C4-2B (cell line): Measurements from ENCODE around the gene MON1A.

Source experiments
- H3K27ac ChIP-seq: fragments of 450-650 bp; 2 replicates; pipeline ENCODE4 v1.5.1; 2017
- ZFX ChIP-seq: fragments of 450-650 bp; IDR thresholded peaks from 2 replicates; pipeline ENCODE4 v1.6.1; 2017
- TF ChIP-seq, protein P1 (sequence below): fragments of 450-650 bp; conservative IDR thresholded peaks from 2 replicates; pipeline ENCODE4 v1.5.1; 2017; ENCODE audit warnings: mild to moderate bottlenecking

MON1A gene

DNA sequence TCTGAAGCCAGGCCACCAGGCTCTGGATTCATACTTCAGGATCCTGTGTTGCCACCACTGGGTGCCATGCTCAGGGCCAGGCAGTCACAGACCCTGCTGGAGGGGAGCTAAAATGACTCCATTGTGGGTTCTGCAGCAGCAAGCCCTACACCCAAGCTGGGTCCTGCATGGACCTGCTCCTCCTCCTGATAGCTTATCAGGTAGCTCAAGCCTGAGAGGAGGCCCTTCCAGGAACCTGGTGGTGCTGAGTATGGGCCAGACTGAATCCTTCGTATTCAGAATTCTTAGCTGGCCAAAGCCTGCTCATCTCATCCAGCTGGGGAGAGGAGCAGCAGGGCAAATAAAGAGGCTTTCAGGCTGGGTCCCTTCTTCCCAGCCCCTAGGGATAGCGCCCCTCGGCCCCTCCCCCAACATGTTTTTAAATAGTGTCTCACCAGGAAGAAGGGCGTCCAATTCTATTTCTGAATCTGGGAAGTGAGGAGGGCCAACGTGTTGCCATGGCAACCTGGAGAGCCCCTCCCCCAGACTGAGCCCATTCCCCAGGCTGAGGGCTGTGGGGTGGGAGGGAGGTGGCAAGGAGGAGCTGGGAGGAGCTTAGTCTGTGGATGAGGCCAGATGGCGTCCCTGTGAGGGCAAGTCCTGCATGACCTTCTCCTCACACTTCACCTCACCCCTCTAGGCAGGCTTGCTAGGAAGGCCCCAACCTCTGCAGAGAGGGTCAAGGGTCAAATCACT, 48.9 kb downstream of the MON1A start:
- no peak overlapping the region for H3K27ac ChIP-seq
- TF ChIP-seq ZFX: no peak
- TF ChIP-seq, protein P1, sequence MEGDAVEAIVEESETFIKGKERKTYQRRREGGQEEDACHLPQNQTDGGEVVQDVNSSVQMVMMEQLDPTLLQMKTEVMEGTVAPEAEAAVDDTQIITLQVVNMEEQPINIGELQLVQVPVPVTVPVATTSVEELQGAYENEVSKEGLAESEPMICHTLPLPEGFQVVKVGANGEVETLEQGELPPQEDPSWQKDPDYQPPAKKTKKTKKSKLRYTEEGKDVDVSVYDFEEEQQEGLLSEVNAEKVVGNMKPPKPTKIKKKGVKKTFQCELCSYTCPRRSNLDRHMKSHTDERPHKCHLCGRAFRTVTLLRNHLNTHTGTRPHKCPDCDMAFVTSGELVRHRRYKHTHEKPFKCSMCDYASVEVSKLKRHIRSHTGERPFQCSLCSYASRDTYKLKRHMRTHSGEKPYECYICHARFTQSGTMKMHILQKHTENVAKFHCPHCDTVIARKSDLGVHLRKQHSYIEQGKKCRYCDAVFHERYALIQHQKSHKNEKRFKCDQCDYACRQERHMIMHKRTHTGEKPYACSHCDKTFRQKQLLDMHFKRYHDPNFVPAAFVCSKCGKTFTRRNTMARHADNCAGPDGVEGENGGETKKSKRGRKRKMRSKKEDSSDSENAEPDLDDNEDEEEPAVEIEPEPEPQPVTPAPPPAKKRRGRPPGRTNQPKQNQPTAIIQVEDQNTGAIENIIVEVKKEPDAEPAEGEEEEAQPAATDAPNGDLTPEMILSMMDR: no peak

DNA sequence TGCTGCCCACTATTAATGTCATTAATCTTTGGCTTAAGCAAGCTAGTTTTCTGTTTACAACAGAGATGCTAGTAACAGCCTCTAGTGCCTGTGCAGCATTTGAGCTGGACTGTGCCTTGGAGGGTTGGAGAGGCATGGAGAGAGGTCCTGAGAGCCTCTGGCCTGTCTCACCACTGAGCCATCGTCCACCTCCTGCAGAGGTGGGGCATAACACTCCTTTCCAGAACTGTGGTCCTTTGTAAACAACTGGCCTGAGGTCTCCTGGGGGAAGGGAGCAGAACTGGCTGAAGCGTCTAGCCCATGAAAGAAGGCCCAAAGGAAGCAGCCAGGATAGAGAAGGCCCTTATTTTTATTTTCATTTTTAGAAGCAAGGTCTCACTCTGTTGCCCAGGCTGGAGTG, 49.9 kb downstream of the MON1A start:
- TF ChIP-seq, protein P1: no peak
- no peak for TF ChIP-seq ZFX
- H3K27ac ChIP-seq: no peak overlapping the region

DNA sequence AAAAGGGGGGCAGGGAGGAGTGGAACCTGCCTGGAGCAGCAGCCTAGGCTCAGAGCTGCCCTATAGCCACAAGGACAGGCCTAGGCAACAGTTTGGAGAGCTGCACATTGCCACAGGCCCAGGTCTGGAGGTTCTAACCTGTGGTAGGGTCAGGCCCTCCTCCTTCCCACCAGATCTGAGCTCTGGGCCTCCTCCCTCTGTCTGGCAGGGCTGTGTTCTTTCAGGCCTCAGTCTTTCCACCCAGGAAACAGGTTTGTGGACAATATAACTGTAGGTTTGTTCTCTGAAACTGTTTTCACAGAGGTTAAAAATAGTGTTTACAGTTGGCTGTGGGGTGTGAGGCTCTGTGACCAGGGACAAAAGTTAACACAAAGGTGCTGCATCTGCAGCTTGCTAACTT, 50.9 kb downstream of the MON1A start:
- no peak for TF ChIP-seq ZFX
- TF ChIP-seq, protein P1: no peak
- no peak overlapping the region for H3K27ac ChIP-seq

DNA sequence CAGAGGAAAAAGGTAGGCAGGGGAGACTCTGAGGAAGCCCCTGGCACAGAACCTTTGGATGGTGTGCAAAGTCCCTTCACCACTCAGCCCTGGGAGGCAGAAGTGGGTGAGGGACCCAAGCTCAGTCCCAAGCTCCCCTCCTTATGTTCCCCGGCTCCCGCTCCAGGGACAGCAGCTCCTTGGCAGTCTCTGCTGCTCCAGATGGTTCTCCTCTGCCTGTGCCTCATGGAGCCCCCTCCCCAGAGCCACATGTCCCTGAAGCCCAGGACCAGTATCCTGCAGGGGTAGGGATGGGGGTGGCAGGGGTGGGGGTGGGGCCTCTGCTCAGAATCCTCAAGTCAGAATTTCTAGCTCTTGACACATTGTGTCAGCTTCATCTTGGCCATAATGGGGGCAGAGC, 51.9 kb downstream of the MON1A start:
- TF ChIP-seq ZFX: no peak
- TF ChIP-seq, protein P1: no peak
- H3K27ac ChIP-seq: no peak overlapping the region

DNA sequence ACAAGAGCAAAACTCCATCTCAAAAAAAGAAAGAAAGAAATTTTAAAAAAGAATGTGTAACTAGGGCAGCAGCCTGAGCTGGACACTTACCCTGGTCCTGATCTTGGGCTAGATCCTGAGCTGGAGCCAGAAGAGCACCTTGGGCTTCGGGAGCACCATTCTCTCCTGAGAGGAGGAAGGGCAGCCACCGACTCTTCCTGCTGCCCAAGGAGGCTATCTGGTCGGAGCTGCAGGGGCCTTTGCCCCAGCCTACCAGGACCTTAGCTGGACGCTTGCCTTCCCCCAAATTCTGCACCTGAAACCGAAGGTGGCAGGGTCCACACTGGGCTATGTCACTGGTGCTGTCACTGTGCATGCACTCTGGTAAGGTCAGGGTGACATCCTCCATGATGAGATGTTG, 53.0 kb downstream of the MON1A start:
- no peak overlapping the region for H3K27ac ChIP-seq
- TF ChIP-seq, protein P1: no peak
- TF ChIP-seq ZFX: no peak

DNA sequence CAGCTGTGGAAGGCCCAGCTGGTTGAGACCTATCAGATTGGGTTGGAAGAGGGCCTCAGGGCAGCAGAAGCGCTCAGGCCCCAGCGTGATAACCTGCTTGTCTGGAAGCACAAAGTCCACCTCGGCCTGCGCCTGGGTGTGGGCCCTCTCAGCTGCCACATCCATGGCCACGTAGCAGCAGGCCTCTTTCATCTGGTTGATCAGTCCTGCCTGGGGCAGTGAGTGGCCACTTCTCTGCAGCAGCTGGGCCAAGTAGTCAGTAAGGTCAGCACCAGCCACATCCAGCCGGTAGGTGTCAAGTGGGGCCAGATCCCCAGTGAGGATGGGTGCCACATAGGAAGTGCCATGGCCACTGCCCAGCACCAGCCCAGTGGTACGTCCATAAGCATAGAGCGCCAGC, 56.0 kb downstream of the MON1A start:
- TF ChIP-seq, protein P1: no peak
- no peak for TF ChIP-seq ZFX
- H3K27ac ChIP-seq: no peak overlapping the region

DNA sequence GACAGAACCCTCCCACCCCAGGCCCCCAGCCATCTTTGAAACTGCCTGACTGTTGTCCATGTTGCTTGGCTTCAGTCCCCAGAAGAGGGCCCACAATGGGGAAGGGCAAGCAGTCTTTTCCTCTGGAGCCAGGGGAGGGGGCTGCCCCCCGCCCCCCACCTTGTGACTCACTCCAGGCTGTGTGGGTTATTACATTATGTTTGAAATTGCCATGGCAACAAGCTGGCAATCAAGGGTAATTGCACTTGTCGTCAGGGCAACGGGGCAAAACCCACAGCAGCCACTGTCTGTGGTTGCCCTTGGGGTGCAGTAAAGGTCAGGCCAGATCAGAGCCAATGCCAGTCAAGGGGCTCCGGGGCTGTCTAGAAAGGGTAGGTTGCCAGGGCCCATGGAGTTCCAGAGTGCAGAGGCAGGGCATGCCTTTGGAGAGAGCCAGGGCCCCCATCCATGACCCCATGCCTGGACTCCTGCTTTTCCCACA, 56.8 kb downstream of the MON1A start:
- no peak overlapping the region for H3K27ac ChIP-seq
- no peak for TF ChIP-seq ZFX
- TF ChIP-seq, protein P1: no peak
